GM19452 (cell line): ENCODE measurements around the gene CDC42SE2.

Source experiments
- ATAC-seq: cut with Tn5 transposase; IDR thresholded peaks from one replicate; pipeline ENCODE4 v1.9.1; 2021; ENCODE audit not compliant: unreplicated experiment

CDC42SE2 gene

DNA sequence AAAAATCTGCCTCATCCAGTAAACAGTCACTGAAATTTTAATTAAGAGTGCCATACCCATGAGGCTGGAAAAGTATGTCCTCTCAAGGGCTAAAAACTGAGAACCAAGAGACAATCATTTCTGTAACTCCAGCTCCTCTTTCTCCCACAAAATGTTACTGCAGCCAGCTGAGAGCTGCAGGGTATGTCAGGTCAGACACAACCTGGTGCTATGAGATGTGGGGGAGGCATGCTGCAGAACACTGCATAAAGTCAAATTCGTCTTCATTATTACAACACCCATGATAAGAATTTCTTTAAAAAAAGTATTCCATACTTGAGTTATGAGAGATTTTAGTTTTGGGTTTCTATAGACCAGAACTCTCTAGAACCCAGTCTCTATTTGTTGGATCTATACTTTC lies 162.2 kb downstream of the CDC42SE2 start:
- no peak for ATAC-seq

- no peak for ATAC-seq
Observed at GRCh38 chr5:131430794-131431193, 166.9 kb downstream of the CDC42SE2 start.

GRCh38 chr5:131431794-131432193 lies 167.9 kb downstream of the CDC42SE2 start:
- ATAC-seq: no peak

GRCh38 chr5:131433109-131433508 lies 169.3 kb downstream of the CDC42SE2 start:
- ATAC-seq: no peak

DNA sequence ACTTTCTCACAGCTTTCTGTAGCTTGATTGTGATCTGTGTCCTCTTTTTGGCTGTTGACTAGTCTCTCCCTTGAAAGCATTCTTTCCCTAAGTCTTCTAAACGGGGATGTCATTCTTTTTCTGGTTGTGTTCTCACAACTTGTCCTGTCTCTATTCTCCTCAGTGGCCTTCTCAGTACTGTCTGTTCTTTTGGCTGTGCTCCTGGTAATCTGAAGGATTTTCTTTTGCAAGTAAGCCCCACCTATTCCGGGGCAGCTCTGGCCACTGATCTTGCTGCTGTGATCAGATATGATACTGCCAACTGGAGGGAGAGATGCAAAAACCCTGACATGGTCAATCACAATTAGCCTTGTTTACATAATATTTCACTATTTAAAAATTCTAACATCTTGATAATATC lies 172.2 kb downstream of the CDC42SE2 start:
- no peak for ATAC-seq

GRCh38 chr5:131441184-131441583 lies 177.3 kb downstream of the CDC42SE2 start:
- no peak for ATAC-seq
